HepG2 (cell line): Measurements from ENCODE around the gene MRPL37. TPM values are rescaled to one million over a fixed set of nuclear protein-coding genes. Genes with fewer than 3 reads are reported as not detected.

Experiments
- ATAC-seq: fragments of 200-7000 bp; cut with Tn5 transposase; 3 replicates; pipeline ENCODE4 v1.9.1; 2020; ENCODE audit warnings: mild to moderate bottlenecking, moderate library complexity
- BruUV-seq: library from RNA; stranded (reverse); fragments of 400-500 nt; replicated peaks from 2 replicates; lab custom pipeline; 2021; lab: Mats Ljungman, UMichigan
- CTCF ChIA-PET: fragments of 300-600 bp; formaldehyde crosslinking; extraction: SDS; loops from one replicate; lab custom pipeline; 2021; ENCODE audit warnings: low total read pairs, inconsistent platforms, low intra/inter-chr PET ratio; lab: Yijun Ruan, JAX
- POLR2A ChIA-PET: fragments of 350-600 bp; sonication (Branson Sonifier 250); formaldehyde crosslinking; loops from one replicate; lab custom pipeline; 2020; ENCODE audit warnings: antibody characterized with exemption, inconsistent platforms; lab: Yijun Ruan, JAX
- DNase-seq: peaks from one replicate; pipeline ENCODE4 v3.0.0-alpha.2; 2015; ENCODE audit warnings: low spot score
- FAIRE-seq: peaks from 3 replicates; lab custom pipeline; 2011; peaks lifted over from hg19 to GRCh38; lab: Jason Lieb, UNC
- H2AFZ ChIP-seq: one replicate; pipeline ENCODE4 v1.6.1; 2011; ENCODE audit warnings: low read length, inconsistent platforms
- H3K27ac ChIP-seq: fragments of 300-600 bp; 3 replicates; pipeline ENCODE4 v1.8.0; 2011; ENCODE audit warnings: mixed run types, mild to moderate bottlenecking, mixed read lengths, low read length, inconsistent platforms; ENCODE audit not compliant: insufficient read depth; ENCODE audit errors: extremely low read length
- H3K27me3 ChIP-seq, 2 experiments: fragments of 200-600 bp in 1 of 2; 2 replicates in 1 of 2; 3 replicates in 1 of 2; pipeline versions ENCODE4 v1.6.0 to v1.8.0; 2011; ENCODE audit warnings: low read length in 2 of 2, mild to moderate bottlenecking in 2 of 2, moderate library complexity in 2 of 2, inconsistent platforms in 1 of 2; ENCODE audit not compliant: insufficient read depth in 2 of 2, control insufficient read depth in 1 of 2
- H3K36me3 ChIP-seq, 2 experiments: fragments of 200-600 bp in 1 of 2; replicated peaks in 1 of 2; 2 replicates in 1 of 2; 3 replicates in 1 of 2; pipeline versions ENCODE4 v1.5.1 to v1.8.0; 2011; ENCODE audit warnings: low read length in 2 of 2, inconsistent platforms in 1 of 2; ENCODE audit not compliant: insufficient read depth in 2 of 2, control insufficient read depth in 1 of 2
- H3K4me1 ChIP-seq: 2 replicates; pipeline ENCODE4 v1.5.1; 2012; ENCODE audit warnings: low read length, inconsistent platforms; ENCODE audit not compliant: insufficient read depth
- H3K4me2 ChIP-seq: 2 replicates; pipeline ENCODE4 v1.6.0; 2011; ENCODE audit warnings: low read depth, low read length, inconsistent platforms
- H3K4me3 ChIP-seq, 3 experiments: fragments of 200-600 bp in 1 of 3; sonication (generic), shearing (Covaris generic) in 1 of 3; replicated peaks in 1 of 3; 2 replicates each; pipeline ENCODE4 v1.5.1; 2011 to 2016; ENCODE audit warnings: low read length in 3 of 3, inconsistent platforms in 2 of 3, low read depth in 2 of 3, mild to moderate bottlenecking in 2 of 3, control low read depth in 1 of 3, mixed read lengths in 1 of 3; ENCODE audit not compliant: insufficient read depth in 1 of 3
- H3K79me2 ChIP-seq: one replicate; pipeline ENCODE4 v1.6.1; 2011; ENCODE audit warnings: low read length, inconsistent platforms; ENCODE audit not compliant: insufficient read depth
- H3K9ac ChIP-seq: 2 replicates; pipeline ENCODE4 v1.6.0; 2011; ENCODE audit warnings: mild to moderate bottlenecking, low read depth, low read length, inconsistent platforms; ENCODE audit not compliant: insufficient read depth
- H3K9me3 ChIP-seq: 2 replicates; pipeline ENCODE4 v1.5.1; 2012; ENCODE audit warnings: mild to moderate bottlenecking, low read length
- H4K20me1 ChIP-seq: 2 replicates; pipeline ENCODE4 v1.6.0; 2011; ENCODE audit warnings: inconsistent platforms, mild to moderate bottlenecking, low read length, moderate library complexity; ENCODE audit not compliant: insufficient read depth
- CBX5 ChIP-seq: sonication (generic); formaldehyde crosslinking; IDR thresholded peaks from 2 replicates; pipeline ENCODE4 v1.4.0; 2020; ENCODE audit warnings: missing genetic modification reagents, borderline replicate concordance
- GPBP1L1 ChIP-seq: sonication (generic); formaldehyde crosslinking; IDR thresholded peaks from 2 replicates; pipeline ENCODE4 v1.5.0; 2020; ENCODE audit warnings: mild to moderate bottlenecking, missing genetic modification reagents
- JDP2 ChIP-seq: sonication (generic); formaldehyde crosslinking; IDR thresholded peaks from 2 replicates; pipeline ENCODE4 v1.8.1; 2022; ENCODE audit warnings: missing genetic modification reagents, borderline replicate concordance
- JUND ChIP-seq: sonication (generic); formaldehyde crosslinking; IDR thresholded peaks from 2 replicates; pipeline ENCODE4 v1.8.0; 2022; ENCODE audit warnings: mild to moderate bottlenecking, missing genetic modification reagents
- SMARCE1 ChIP-seq: fragments of 450-650 bp; IDR thresholded peaks from 2 replicates; pipeline ENCODE4 v1.6.1; 2017; ENCODE audit warnings: borderline replicate concordance
- TEAD2 ChIP-seq: sonication (generic); formaldehyde crosslinking; IDR thresholded peaks from 2 replicates; pipeline ENCODE4 v1.9.0; 2021; ENCODE audit warnings: missing genetic modification reagents
- ZBTB8A ChIP-seq: sonication (generic); formaldehyde crosslinking; IDR thresholded peaks from 2 replicates; pipeline ENCODE4 v1.4.0; 2020; ENCODE audit warnings: mild to moderate bottlenecking, low read depth, missing genetic modification reagents, borderline replicate concordance
- ZNF280B ChIP-seq: sonication (generic); formaldehyde crosslinking; IDR thresholded peaks from 2 replicates; pipeline ENCODE4 v1.5.0; 2020; ENCODE audit warnings: missing genetic modification reagents, mild to moderate bottlenecking, borderline replicate concordance
- ZNF510 ChIP-seq: sonication (generic); formaldehyde crosslinking; IDR thresholded peaks from 2 replicates; pipeline ENCODE4 v1.4.0; 2020; ENCODE audit warnings: low read depth, mild to moderate bottlenecking, missing genetic modification reagents
- ZNF549 ChIP-seq: sonication (generic); formaldehyde crosslinking; IDR thresholded peaks from 2 replicates; pipeline ENCODE4 v1.5.0; 2020; ENCODE audit warnings: missing genetic modification reagents
- ZNF564 ChIP-seq: sonication (generic); formaldehyde crosslinking; IDR thresholded peaks from 2 replicates; pipeline ENCODE4 v1.8.1; 2023; ENCODE audit warnings: mild to moderate bottlenecking, missing genetic modification reagents
- ZNF672 ChIP-seq: sonication (generic); formaldehyde crosslinking; IDR thresholded peaks from 2 replicates; pipeline ENCODE4 v1.8.1; 2022; ENCODE audit warnings: missing genetic modification reagents
- ZNF83 ChIP-seq: sonication (generic); formaldehyde crosslinking; IDR thresholded peaks from 2 replicates; pipeline ENCODE4 v1.4.0; 2020; ENCODE audit warnings: missing genetic modification reagents, mild to moderate bottlenecking, borderline replicate concordance
- ZSCAN12 ChIP-seq: sonication (generic); formaldehyde crosslinking; IDR thresholded peaks from 2 replicates; pipeline ENCODE4 v1.9.0; 2021; ENCODE audit warnings: mild to moderate bottlenecking, missing genetic modification reagents
- WGBS: methylation state at CpG from one replicate; pipeline ENCODE4 v1.1.6; 2017; ENCODE audit warnings: low lambda C conversion rate; 5-methylcytosine and 5-hydroxymethylcytosine counted together
- in situ Hi-C: cut with HindIII; loops from 2 replicates; pipeline ENCODE4 v1.10.0; 2017; ENCODE audit warnings: low pct_unique_long_range_greater_than_20kb; ENCODE audit not compliant: extremely low pct_ligation_motif_present
- intact Hi-C: fragments of 100-400 bp; cut with micrococcal nuclease; formaldehyde crosslinking; loops from one replicate; pipeline ENCODE4 v1.10.0; 2022; ENCODE audit not compliant: unreplicated experiment
- polyA plus RNA-seq, 8 experiments: library from polyadenylated mRNA; depleted of rRNA in 3 of 8; stranded (reverse) in 7 of 8; unstranded in 1 of 8; fragments of >200 nt; fragmentation: Illumina TruSeq in 4 of 8; extraction: Trizol in 4 of 8; gene quantifications; 2 replicates each; pipeline versions ENCODE4 v1.2.1 to v1.2.3, GENCODE V29; 2011 to 2016; ENCODE audit warnings: low read depth in 4 of 8, missing spikeins in 1 of 8, mixed read lengths in 1 of 8; ENCODE audit not compliant: insufficient read depth in 1 of 8
- total RNA-seq, 5 experiments: library from RNA; depleted of rRNA; stranded (reverse); fragments of >200 nt; fragmentation: Illumina TruSeq; extraction: Trizol; gene quantifications; 2 replicates each; pipeline ENCODE4 v1.2.3, GENCODE V29; 2016; ENCODE audit warnings: low read depth in 1 of 5
- TF ChIP-seq, protein P1 (sequence below): sonication (generic); formaldehyde crosslinking; IDR thresholded peaks from 2 replicates; pipeline ENCODE4 v1.4.0; 2020; ENCODE audit warnings: mild to moderate bottlenecking, missing genetic modification reagents

MRPL37 gene
- total and polyA plus RNA-seq, 2 of the 13 experiments (the other 11 are each of a cell fraction or from before 2014, with no cell fraction given), result 31.7 to 127 TPM

DNA sequence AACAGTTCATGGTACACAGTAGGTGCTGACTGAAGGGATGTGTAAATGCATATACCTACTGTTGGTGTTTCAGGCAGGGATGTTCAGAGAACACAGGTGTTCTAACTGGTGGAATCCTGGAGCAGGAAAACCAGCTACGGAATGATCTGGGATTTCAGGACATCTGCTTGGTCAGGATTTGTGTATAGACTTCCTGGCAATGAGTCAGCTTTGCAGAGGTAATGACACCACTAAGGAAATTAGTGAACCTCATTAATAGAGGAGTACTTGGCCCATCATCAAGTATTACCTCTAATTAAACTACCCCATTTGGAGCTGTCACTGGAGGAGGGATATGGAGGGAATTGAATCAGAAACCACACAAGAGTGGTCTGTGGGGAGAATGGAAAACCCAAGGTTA lies 7.3 kb downstream of the MRPL37 start:
- WGBS, result 56% methylated on average over 1 of the region's 1 CpG
- Histone ChIP-seq H3K27ac (no peak overlapping the region), H3K9me3 (no peaks in the 10 kb centered on the region), H2AFZ (no peak overlapping the region), H3K36me3 (peaks cover 27 to 69% of the 10 kb centered on the region in 2 experiments), H3K4me1 (peaks cover 9% of the 10 kb centered on the region), H3K4me2 (no peak overlapping the region), H4K20me1 (no peaks in the 10 kb centered on the region), H3K79me2 (peaks cover 10% of the 10 kb centered on the region), H3K9ac (no peak overlapping the region), H3K4me3 (no peak overlapping the region), H3K27me3 (no peaks in the 10 kb centered on the region)
- FAIRE-seq (no peak), ATAC-seq (no peak), DNase-seq (no peak)
- BruUV-seq, result no TSS peak
- intact Hi-C loops, result loop anchor here (10.0 kb wide), 1 partner anchor 132 kb away; no protein-coding TSS in a partner anchor
- ChIA-PET POLR2A (no interaction called here), CTCF (no interaction called here)
- in situ Hi-C loops, result no loop called here
- TF ChIP-seq ZNF549 (no peak), ZNF510 (CRISPR knock-in tag) (no peak), TEAD2 (CRISPR knock-in tag) (no peak), JDP2 (CRISPR knock-in tag) (no peak), SMARCE1 (no peak), ZBTB8A (CRISPR knock-in tag) (no peak), JUND (CRISPR knock-in tag) (no peak), ZNF672 (no peak), ZSCAN12 (CRISPR knock-in tag) (no peak), CBX5 (CRISPR knock-in tag) (no peak), ZNF564 (CRISPR knock-in tag) (no peak), GPBP1L1 (CRISPR knock-in tag) (no peak), ZNF83 (CRISPR knock-in tag) (no peak), ZNF280B (no peak)
- TF ChIP-seq, protein P1, sequence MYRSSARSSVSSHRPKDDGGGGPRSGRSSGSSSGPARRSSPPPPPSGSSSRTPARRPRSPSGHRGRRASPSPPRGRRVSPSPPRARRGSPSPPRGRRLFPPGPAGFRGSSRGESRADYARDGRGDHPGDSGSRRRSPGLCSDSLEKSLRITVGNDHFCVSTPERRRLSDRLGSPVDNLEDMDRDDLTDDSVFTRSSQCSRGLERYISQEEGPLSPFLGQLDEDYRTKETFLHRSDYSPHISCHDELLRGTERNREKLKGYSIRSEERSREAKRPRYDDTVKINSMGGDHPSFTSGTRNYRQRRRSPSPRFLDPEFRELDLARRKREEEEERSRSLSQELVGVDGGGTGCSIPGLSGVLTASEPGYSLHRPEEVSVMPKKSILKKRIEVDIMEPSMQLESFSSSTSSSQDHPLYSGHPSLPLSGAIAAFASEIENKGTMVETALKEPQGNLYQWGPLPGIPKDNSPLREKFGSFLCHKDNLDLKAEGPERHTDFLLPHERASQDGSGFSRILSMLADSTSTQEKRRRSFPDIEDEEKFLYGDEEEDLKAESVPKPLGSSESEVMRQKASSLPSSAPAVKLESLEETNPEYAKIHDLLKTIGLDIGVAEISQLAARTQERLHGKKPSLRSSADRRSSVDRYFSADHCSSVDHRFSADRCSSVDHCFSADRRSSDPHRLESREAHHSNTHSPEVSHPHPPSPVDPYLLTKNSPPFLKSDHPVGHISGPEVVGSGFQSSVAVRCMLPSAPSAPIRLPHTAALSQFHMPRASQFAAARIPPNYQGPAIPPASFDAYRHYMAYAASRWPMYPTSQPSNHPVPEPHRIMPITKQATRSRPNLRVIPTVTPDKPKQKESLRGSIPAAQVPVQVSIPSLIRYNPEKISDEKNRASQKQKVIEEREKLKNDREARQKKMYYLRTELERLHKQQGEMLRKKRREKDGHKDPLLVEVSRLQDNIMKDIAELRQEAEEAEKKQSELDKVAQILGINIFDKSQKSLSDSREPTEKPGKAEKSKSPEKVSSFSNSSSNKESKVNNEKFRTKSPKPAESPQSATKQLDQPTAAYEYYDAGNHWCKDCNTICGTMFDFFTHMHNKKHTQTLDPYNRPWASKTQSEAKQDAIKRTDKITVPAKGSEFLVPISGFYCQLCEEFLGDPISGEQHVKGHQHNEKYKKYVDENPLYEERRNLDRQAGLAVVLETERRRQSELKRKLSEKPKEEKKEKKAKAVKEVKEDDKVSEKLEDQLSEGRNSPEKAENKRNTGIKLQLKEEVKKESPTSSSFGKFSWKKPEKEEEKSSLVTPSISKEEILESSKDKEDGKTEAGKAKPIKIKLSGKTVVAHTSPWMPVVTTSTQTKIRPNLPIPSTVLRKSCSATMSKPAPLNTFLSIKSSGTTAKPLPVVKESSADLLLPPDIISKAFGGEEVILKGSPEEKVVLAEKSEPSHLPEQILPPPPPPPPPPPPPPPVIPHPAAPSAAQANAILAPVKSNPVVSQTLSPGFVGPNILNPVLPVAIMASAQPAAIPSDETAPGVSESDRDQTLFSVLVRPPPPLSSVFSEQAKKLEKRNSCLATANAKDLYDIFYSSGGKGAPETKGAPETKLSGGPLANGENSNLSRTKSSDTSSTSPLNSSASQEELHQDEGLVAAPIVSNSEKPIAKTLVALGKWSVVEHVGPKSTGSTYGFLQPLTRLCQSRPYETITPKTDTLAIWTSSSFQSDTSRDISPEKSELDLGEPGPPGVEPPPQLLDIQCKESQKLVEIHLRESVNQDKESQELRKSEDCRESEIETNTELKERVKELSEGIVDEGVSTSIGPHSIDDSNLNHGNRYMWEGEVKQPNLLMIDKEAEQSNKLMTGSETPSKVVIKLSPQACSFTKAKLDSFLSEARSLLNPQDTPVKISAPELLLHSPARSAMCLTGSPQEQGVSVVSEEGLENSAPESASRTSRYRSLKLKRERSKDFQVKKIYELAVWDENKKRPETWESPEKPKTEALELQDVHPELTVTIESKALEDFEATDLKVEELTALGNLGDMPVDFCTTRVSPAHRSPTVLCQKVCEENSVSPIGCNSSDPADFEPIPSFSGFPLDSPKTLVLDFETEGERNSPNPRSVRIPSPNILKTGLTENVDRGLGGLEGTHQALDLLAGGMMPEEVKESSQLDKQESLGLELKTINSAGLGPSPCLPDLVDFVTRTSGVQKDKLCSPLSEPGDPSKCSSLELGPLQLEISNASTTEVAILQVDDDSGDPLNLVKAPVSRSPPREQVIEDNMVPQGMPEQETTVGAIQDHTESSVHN, result no peak
